Prostate gland (tissue), 2 donors: ENCODE results near the gene CABP7. TPM values are rescaled to one million over a fixed set of nuclear protein-coding genes. Genes with fewer than 3 reads are reported as not detected.

Source experiments
- DNase-seq: peaks from one replicate; pipeline ENCODE4 v3.0.0-alpha.2; 2019; ENCODE audit warnings: low spot score
- H3K27ac ChIP-seq, 2 donors: fragments of 200-600 bp; sonication (generic); 2 replicates each; pipeline ENCODE4 v1.5.1; 2017 to 2019
- H3K27me3 ChIP-seq: fragments of 200-600 bp; sonication (generic); replicated peaks from 2 replicates; pipeline ENCODE4 v1.5.1; 2019; ENCODE audit not compliant: insufficient read depth
- H3K36me3 ChIP-seq, 2 donors: fragments of 200-600 bp; sonication (generic); 1 replicate in 1 of 2; 2 replicates in 1 of 2; pipeline versions ENCODE4 v1.5.1 to v1.8.1; 2017 to 2019
- H3K4me1 ChIP-seq: fragments of 200-600 bp; sonication (generic); replicated peaks from 2 replicates; pipeline ENCODE4 v1.5.1; 2019
- H3K4me3 ChIP-seq, 2 donors: fragments of 200-600 bp; sonication (generic); 2 replicates each; pipeline ENCODE4 v1.5.1; 2017 to 2019
- H3K9me3 ChIP-seq: fragments of 200-600 bp; sonication (generic); 2 replicates; pipeline ENCODE4 v1.5.1; 2017
- CTCF ChIP-seq, 4 experiments: fragments of 200-600 bp in 2 of 4; fragments of 450-650 bp in 2 of 4; sonication (generic) in 2 of 4; IDR thresholded peaks; 1 replicate in 3 of 4; 2 replicates in 1 of 4; pipeline ENCODE4 v1.5.1; 2016 to 2019; ENCODE audit warnings: antibody characterized with exemption in 4 of 4, mild to moderate bottlenecking in 2 of 4, moderate library complexity in 2 of 4
- POLR2A ChIP-seq: fragments of 450-650 bp; IDR thresholded peaks from one replicate; pipeline ENCODE4 v1.6.1; 2016; ENCODE audit warnings: antibody characterized with exemption, mild to moderate bottlenecking
- POLR2AphosphoS5 ChIP-seq: sonication (generic); formaldehyde crosslinking; IDR thresholded peaks from one replicate; pipeline ENCODE4 v1.6.1; 2017; ENCODE audit warnings: antibody characterized with exemption
- WGBS: methylation state at CpG from one replicate; pipeline ENCODE4 v1.1.5; 2018; 5-methylcytosine and 5-hydroxymethylcytosine counted together
- intact Hi-C: fragments of 100-400 bp; cut with DNase I; formaldehyde crosslinking; loops from one replicate; pipeline ENCODE4 v1.14.2; 2022
- total RNA-seq, 2 donors: library from RNA; depleted of rRNA; stranded (reverse); fragments of >200 nt; gene quantifications; one replicate each; pipeline ENCODE4 v1.1.0, GENCODE V29; 2016

The CABP7 gene
- total RNA-seq, 2 donors from 2014 or later, result 1.5 TPM; not detected in 1

DNA sequence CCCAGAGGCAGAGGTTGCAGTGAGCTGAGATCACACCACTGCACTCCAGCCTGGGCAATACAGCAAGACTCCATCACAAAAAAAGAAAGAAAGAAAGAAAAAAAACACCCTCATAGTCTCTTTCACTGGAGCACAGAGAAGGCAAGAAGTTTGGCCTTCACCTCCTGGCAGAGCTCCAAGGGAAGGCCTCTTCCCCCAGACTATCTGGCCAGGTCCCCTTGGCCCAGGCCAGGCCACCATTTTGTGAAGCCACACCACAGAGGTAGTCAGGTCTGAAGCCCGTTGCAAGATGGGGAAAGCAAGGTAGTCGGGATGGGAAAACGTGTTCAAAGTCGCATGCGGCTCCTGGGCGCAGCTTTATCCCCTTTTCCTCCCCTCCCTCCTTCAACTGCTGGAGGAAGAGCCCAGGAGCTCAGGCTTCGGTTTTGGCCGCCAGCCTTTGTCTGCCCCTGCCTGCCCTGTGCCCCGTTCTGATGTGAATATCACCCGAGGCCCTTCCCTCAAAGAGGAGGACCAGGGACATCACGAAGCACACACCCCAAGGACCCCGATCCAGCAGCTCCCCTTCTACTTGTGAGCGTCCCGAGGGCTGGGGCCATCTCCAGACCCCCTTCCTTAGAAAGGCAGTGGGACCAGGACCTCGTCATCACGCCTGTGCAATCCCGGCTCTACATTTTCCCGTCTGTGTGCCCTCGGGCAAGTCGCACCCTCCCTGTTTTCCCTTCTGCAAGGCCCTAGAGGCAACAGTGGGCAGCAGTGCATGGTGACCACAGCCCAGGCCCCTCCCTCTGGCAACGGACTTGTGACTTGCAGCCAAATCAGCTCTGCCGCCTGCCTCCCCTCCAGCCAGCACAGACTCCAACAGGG is 17.7 kb downstream of the CABP7 start:
- H3K4me1 ChIP-seq, result no peaks in the 10 kb centered on the region
- H3K9me3 ChIP-seq, result no peaks in the 10 kb centered on the region
- WGBS, result 88% methylated on average over 22 of the region's 22 CpGs
- H3K27me3 ChIP-seq, result no peaks in the 10 kb centered on the region
- no peak overlapping the region for H3K27ac ChIP-seq
- no peak for DNase-seq
- no peaks in the 10 kb centered on the region for H3K36me3 ChIP-seq
- intact Hi-C loops, result no loop called here
- H3K4me3 ChIP-seq, result no peak overlapping the region
- TF ChIP-seq POLR2A (no peak), CTCF (IDR thresholded peaks at IDR 0.05) (no peak), POLR2AphosphoS5 (no peak)

GRCh38 chr22:29738118-29738815 is 18.5 kb downstream of the CABP7 start:
- no peaks in the 10 kb centered on the region for H3K36me3 ChIP-seq
- 87% methylated on average over 15 of the region's 15 CpGs for WGBS

DNA sequence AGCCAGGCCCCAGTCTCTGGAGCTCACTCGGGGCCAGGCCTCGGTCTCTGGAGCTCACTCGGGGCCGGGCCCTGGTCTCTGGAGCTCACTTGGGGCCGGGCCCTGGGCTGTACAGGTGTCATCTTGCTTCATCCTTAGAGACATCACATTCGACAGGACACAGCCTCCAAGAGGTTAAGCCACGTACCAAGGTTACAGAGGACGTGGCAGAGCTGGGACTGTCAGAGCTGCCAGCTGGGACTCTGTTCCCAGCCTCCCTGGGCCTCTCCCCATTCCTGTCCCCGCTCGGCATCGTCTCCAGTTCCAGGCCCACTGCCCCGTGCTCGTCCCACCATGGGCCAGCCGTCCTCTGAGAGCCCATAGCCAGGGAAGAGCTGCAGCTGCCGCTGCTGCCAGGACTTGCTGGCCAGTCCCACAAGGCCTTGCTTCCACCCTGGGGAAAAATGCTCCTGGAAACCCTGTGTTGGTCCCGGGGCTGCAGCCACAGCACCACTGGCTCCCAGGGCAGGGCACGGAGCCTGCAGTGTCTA is 19.6 kb downstream of the CABP7 start:
- H3K27me3 ChIP-seq, result no peaks in the 10 kb centered on the region
- no peak overlapping the region for H3K4me3 ChIP-seq
- no peaks in the 10 kb centered on the region for H3K4me1 ChIP-seq
- no peaks in the 10 kb centered on the region for H3K9me3 ChIP-seq
- H3K36me3 ChIP-seq, result no peaks in the 10 kb centered on the region
- DNase-seq, result no peak
- WGBS, result 92% methylated on average over 17 of the region's 17 CpGs
- TF ChIP-seq POLR2AphosphoS5 (no peak), POLR2A (no peak), CTCF (IDR thresholded peaks at IDR 0.05) (no peak)
- intact Hi-C loops, result no loop called here
- no peak overlapping the region for H3K27ac ChIP-seq

More at GRCh38 chr22:29738118-29738815, 18.5 kb downstream of the CABP7 start:
- no peak overlapping the region for H3K27ac ChIP-seq
- no peak for DNase-seq
- no peaks in the 10 kb centered on the region for H3K27me3 ChIP-seq
- intact Hi-C loops, result no loop called here
- TF ChIP-seq POLR2AphosphoS5, result no peak
- no peak for TF ChIP-seq POLR2A
- no peak for TF ChIP-seq CTCF (IDR thresholded peaks at IDR 0.05)
- no peak overlapping the region for H3K4me3 ChIP-seq
- H3K4me1 ChIP-seq, result no peaks in the 10 kb centered on the region
- no peaks in the 10 kb centered on the region for H3K9me3 ChIP-seq

DNA sequence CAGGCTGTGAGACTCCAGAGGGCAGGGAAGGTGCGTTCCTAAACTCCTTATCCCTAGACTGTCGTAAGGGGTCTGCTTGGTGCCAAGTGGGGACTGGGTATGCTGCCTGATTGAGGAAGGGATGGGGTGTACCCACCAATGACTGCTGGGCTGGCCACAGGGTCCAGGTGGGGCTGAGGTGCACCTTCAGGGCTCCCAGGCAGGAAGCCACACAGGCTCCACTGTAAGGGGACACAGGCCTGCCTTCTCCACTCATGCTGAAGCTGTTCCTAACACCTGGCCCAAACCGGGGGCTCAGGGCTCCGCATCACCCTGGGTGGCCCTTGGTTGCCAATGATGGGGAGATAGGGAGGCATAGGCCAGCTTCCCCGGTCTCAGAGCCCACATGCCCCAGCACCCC is 20.4 kb downstream of the CABP7 start:
- H3K4me3 ChIP-seq, result no peak overlapping the region
- no peak for TF ChIP-seq POLR2A
- TF ChIP-seq CTCF (IDR thresholded peaks at IDR 0.05), result no peak
- no peak for TF ChIP-seq POLR2AphosphoS5
- no peaks in the 10 kb centered on the region for H3K4me1 ChIP-seq
- no peak for DNase-seq
- no peaks in the 10 kb centered on the region for H3K36me3 ChIP-seq
- WGBS, result 97% methylated on average over 5 of the region's 5 CpGs
- intact Hi-C loops, result no loop called here
- no peaks in the 10 kb centered on the region for H3K27me3 ChIP-seq
- no peaks in the 10 kb centered on the region for H3K9me3 ChIP-seq
- H3K27ac ChIP-seq, result no peak overlapping the region
